SK-N-MC (cell line): ENCODE results near the gene SST.

ENCODE experiments used
- EZH2 ChIP-seq: fragments of 200-600 bp; sonication (generic); IDR thresholded peaks from one replicate; pipeline ENCODE4 v1.6.1; 2017; ENCODE audit warnings: antibody characterized with exemption
- POLR2AphosphoS5 ChIP-seq: IDR thresholded peaks from 2 replicates; pipeline ENCODE4 v1.6.1; 2012; ENCODE audit warnings: mild to moderate bottlenecking, low read depth, low read length, borderline replicate concordance

GRCh38 chr3:187693431-187693830 lies 23.2 kb upstream of the SST start:
- no peak for TF ChIP-seq EZH2
- TF ChIP-seq POLR2AphosphoS5 = no peak
